GM18858 (cell line): ENCODE results near the gene HSPB1.
"Not testable (repeated sequence)": the region's sequence is repeated elsewhere in the genome, so short reads cannot be mapped to it uniquely, and the experiment has no call there.

ENCODE experiments used
- ATAC-seq: cut with Tn5 transposase; IDR thresholded peaks from one replicate; pipeline ENCODE4 v1.9.1; 2021; ENCODE audit not compliant: unreplicated experiment

Gene HSPB1

GRCh38 chr7:76281006-76281705 is 21.3 kb upstream of the HSPB1 start:
- no peak for ATAC-seq

- no peak for ATAC-seq
These were observed 20.6 kb upstream of the HSPB1 start for GRCh38 chr7:76281706-76282343.

GRCh38 chr7:76282344-76283253 is 19.9 kb upstream of the HSPB1 start:
- no peak for ATAC-seq

- no peak for ATAC-seq
These were observed 19.0 kb upstream of the HSPB1 start for GRCh38 chr7:76283254-76284159.

GRCh38 chr7:76285604-76286374 is 16.7 kb upstream of the HSPB1 start:
- no peak for ATAC-seq

GRCh38 chr7:76286842-76287403 is 15.6 kb upstream of the HSPB1 start:
- ATAC-seq: no peak

GRCh38 chr7:76290847-76291350 is 11.6 kb upstream of the HSPB1 start:
- not testable (repeated sequence) for ATAC-seq

- ATAC-seq: peak; percentile 80
These were observed 10.9 kb upstream of the HSPB1 start for GRCh38 chr7:76291351-76292212.

GRCh38 chr7:76292213-76292573 is 10.3 kb upstream of the HSPB1 start:
- ATAC-seq: no peak

- not testable (repeated sequence) for ATAC-seq
These were observed 9.6 kb upstream of the HSPB1 start for GRCh38 chr7:76292911-76293310.

GRCh38 chr7:76293407-76293901 is 9.0 kb upstream of the HSPB1 start:
- ATAC-seq: no peak

- ATAC-seq: no peak
These were observed 8.0 kb upstream of the HSPB1 start for GRCh38 chr7:76294344-76295024.

GRCh38 chr7:76296743-76297740 is 5.4 kb upstream of the HSPB1 start:
- no peak for ATAC-seq

GRCh38 chr7:76300166-76300731 is 2.2 kb upstream of the HSPB1 start:
- ATAC-seq: no peak

- ATAC-seq: no peak
These were observed 1.5 kb upstream of the HSPB1 start for GRCh38 chr7:76301000-76301399.
